WTC11 (cell line): Measurements from ENCODE around the gene DEFB132.

Experiments used
- ATF1 ChIP-seq: sonication (generic); formaldehyde crosslinking; IDR thresholded peaks from 2 replicates; pipeline ENCODE4 v1.8.1; 2023; ENCODE audit warnings: mild to moderate bottlenecking, moderate library complexity, missing genetic modification reagents
- CBFB ChIP-seq: sonication (generic); formaldehyde crosslinking; IDR thresholded peaks from 2 replicates; pipeline ENCODE4 v1.8.1; 2022; ENCODE audit warnings: mild to moderate bottlenecking, low read depth, missing genetic modification reagents
- CREB1 ChIP-seq: sonication (generic); formaldehyde crosslinking; IDR thresholded peaks from 2 replicates; pipeline ENCODE4 v1.8.0; 2023; ENCODE audit warnings: mild to moderate bottlenecking, missing genetic modification reagents
- CTCF ChIP-seq: fragments of 200-600 bp; IDR thresholded peaks from 2 replicates; pipeline ENCODE4 v1.8.0; 2022; ENCODE audit warnings: antibody characterized with exemption
- ELF4 ChIP-seq: sonication (generic); formaldehyde crosslinking; IDR thresholded peaks from 2 replicates; pipeline ENCODE4 v1.8.1; 2022; ENCODE audit warnings: low read depth, mild to moderate bottlenecking, moderate library complexity, missing genetic modification reagents
- HMGXB4 ChIP-seq: sonication (generic); formaldehyde crosslinking; IDR thresholded peaks from 2 replicates; pipeline ENCODE4 v1.8.1; 2023; ENCODE audit warnings: mild to moderate bottlenecking, moderate library complexity, missing genetic modification reagents
- KAT7 ChIP-seq: sonication (generic); formaldehyde crosslinking; IDR thresholded peaks from 2 replicates; pipeline ENCODE4 v1.8.1; 2023; ENCODE audit warnings: missing genetic modification reagents, mild to moderate bottlenecking, borderline replicate concordance
- NR3C1 ChIP-seq: sonication (generic); formaldehyde crosslinking; conservative IDR thresholded peaks from 2 replicates; pipeline ENCODE4 v1.8.1; 2023; ENCODE audit warnings: low read depth, mild to moderate bottlenecking, missing genetic modification reagents
- SP1 ChIP-seq: sonication (generic); formaldehyde crosslinking; conservative IDR thresholded peaks from 2 replicates; pipeline ENCODE4 v1.8.1; 2022; ENCODE audit warnings: missing genetic modification reagents
- TP53 ChIP-seq: sonication (generic); formaldehyde crosslinking; IDR thresholded peaks from 2 replicates; pipeline ENCODE4 v1.8.1; 2023; ENCODE audit warnings: mild to moderate bottlenecking, missing genetic modification reagents
- USF2 ChIP-seq: sonication (generic); formaldehyde crosslinking; IDR thresholded peaks from 2 replicates; pipeline ENCODE4 v1.8.1; 2023; ENCODE audit warnings: mild to moderate bottlenecking, missing genetic modification reagents, moderate library complexity
- ZNF121 ChIP-seq: sonication (generic); formaldehyde crosslinking; IDR thresholded peaks from 2 replicates; pipeline ENCODE4 v1.8.0; 2023; ENCODE audit warnings: missing genetic modification reagents
- ZNF396 ChIP-seq: fragments of 250-450 bp; sonication (Bioruptor Pico); IDR thresholded peaks from 2 replicates; pipeline ENCODE4 v1.8.0; 2021; ENCODE audit warnings: mild to moderate bottlenecking, moderate library complexity, borderline replicate concordance
- TF ChIP-seq, protein P1 (sequence below): fragments of 250-450 bp; sonication (Bioruptor Pico); IDR thresholded peaks from 2 replicates; pipeline ENCODE4 v1.9.0; 2021; ENCODE audit warnings: moderate library complexity, mild to moderate bottlenecking, inconsistent platforms, borderline replicate concordance

DNA sequence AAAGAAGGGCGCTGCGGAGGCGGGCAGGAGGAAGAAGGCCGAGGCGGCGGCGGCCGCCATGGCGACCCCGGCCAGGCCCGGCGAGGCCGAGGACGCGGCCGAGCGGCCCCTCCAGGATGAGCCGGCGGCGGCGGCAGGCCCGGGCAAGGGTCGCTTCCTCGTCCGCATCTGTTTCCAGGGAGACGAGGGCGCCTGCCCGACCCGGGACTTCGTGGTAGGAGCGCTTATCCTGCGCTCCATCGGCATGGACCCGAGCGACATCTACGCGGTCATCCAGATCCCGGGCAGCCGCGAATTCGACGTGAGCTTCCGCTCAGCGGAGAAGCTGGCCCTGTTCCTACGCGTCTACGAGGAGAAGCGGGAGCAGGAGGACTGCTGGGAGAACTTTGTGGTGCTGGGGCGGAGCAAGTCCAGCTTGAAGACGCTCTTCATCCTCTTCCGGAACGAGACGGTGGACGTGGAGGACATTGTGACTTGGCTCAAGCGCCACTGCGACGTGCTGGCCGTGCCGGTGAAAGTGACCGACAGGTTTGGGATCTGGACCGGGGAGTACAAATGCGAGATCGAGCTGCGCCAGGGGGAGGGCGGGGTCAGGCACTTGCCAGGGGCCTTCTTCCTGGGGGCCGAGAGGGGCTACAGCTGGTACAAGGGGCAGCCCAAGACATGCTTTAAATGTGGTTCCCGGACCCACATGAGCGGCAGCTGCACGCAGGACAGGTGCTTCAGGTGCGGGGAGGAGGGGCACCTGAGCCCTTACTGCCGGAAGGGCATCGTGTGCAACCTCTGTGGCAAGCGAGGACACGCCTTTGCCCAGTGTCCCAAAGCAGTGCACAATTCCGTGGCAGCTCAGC lies 40.6 kb downstream of the DEFB132 start:
- TF ChIP-seq HMGXB4 (CRISPR knock-in tag) (no peak), ATF1 (CRISPR knock-in tag) (no peak), KAT7 (CRISPR knock-in tag) (peak; percentile 75; the same call in 1 of the 2 replicates), CTCF (no peak), ZNF396 (CRISPR knock-in tag) (no peak), USF2 (CRISPR knock-in tag) (no peak), CREB1 (no peak), CBFB (CRISPR knock-in tag) (no peak), NR3C1 (no peak), ELF4 (CRISPR knock-in tag) (no peak), TP53 (CRISPR knock-in tag) (0 out of 2 replicates have a peak, but pooled peaks have one; percentile 55), SP1 (CRISPR knock-in tag) (no peak), ZNF121 (no peak)
- TF ChIP-seq, protein P1, sequence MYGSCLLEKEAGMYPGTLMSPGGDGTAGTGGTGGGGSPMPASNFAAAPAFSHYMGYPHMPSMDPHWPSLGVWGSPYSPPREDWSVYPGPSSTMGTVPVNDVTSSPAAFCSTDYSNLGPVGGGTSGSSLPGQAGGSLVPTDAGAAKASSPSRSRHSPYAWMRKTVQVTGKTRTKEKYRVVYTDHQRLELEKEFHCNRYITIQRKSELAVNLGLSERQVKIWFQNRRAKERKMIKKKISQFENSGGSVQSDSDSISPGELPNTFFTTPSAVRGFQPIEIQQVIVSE (CRISPR knock-in tag), result no peak
